ENCODE measurements around the gene TMEM170B.

The TMEM170B gene

GRCh38 chr6:11585426-11586016 lies 48.0 kb downstream of the TMEM170B start:
- no peak overlapping the region for H4K91ac ChIP-seq (ENCODE audit: low read depth, low read length, poor library complexity)
- no peak overlapping the region for H3K27ac ChIP-seq (replicated peaks; ENCODE audit: low read length)
- H3K79me1 ChIP-seq (ENCODE audit: low read depth, low read length), result no peaks in the 10 kb centered on the region
- no peak overlapping the region for H2AFZ ChIP-seq (ENCODE audit: low read length)
- no peaks in the 10 kb centered on the region for H3K9me3 ChIP-seq (replicated peaks in 1 of 2; ENCODE audit: control insufficient read depth in 2 of 2, insufficient read depth in 1 of 2, low read depth in 1 of 2, low read length in 2 of 2)
- H3K36me3 ChIP-seq (replicated peaks in 1 of 2; ENCODE audit: control insufficient read depth in 2 of 2, insufficient read depth in 2 of 2, low read length in 2 of 2), result no peaks in the 10 kb centered on the region
- DNase-seq (ENCODE audit: low spot score), result peak; percentile 43
- no peak overlapping the region for H4K8ac ChIP-seq (ENCODE audit: low read depth, low read length)
- no peak overlapping the region for H3K14ac ChIP-seq (ENCODE audit: low read length)
- no peak overlapping the region for H3K18ac ChIP-seq (ENCODE audit: low read length)
- no peak overlapping the region for H2AK5ac ChIP-seq (ENCODE audit: low read depth, low read length)
- WGBS, 2 donors (ENCODE audit: extremely low coverage in 2 of 2, insufficient read length in 2 of 2, insufficient replicate concordance in 1 of 2), result no CpG with 5 or more reads among the region's 1 CpG
- no peak overlapping the region for H3K4me3 ChIP-seq (ENCODE audit: low read length in 2 of 2)
- H2BK15ac ChIP-seq (ENCODE audit: low read length), result no peak overlapping the region
- H2BK5ac ChIP-seq (ENCODE audit: low read length), result no peak overlapping the region
- H3K9ac ChIP-seq (ENCODE audit: low read depth, low read length, poor library complexity), result no peak overlapping the region
- peaks cover 6 to 7% of the 10 kb centered on the region in 2 donors for H3K4me1 ChIP-seq (ENCODE audit: control insufficient read depth in 2 of 2, insufficient read depth in 1 of 2, low read depth in 1 of 2, low read length in 2 of 2)
- no peak overlapping the region for H2BK12ac ChIP-seq (ENCODE audit: low read length)
- no peaks in the 10 kb centered on the region for H3K27me3 ChIP-seq (ENCODE audit: control insufficient read depth in 3 of 3, insufficient read depth in 3 of 3, low read depth in 1 of 3, low read length in 3 of 3)
- no peak overlapping the region for H2BK120ac ChIP-seq (ENCODE audit: low read depth, low read length)
- no peak overlapping the region for H3K4ac ChIP-seq (ENCODE audit: low read length)
- H3K23ac ChIP-seq (ENCODE audit: low read depth, low read length, poor library complexity), result no peak overlapping the region
- H3K4me2 ChIP-seq (ENCODE audit: insufficient read depth, low read length, poor library complexity, severe bottlenecking), result no peak overlapping the region

- Histone ChIP-seq H2AFZ (ENCODE audit: low read length) (peak overlapping the region; percentile 57), H3K36me3 (replicated peaks in 1 of 2; ENCODE audit: control insufficient read depth in 2 of 2, insufficient read depth in 2 of 2, low read length in 2 of 2) (no peaks in the 10 kb centered on the region), H4K8ac (ENCODE audit: low read depth, low read length) (no peak overlapping the region), H3K4me3 (ENCODE audit: low read length in 2 of 2) (no peak overlapping the region), H2BK5ac (ENCODE audit: low read length) (no peak overlapping the region), H3K4me2 (ENCODE audit: insufficient read depth, low read length, poor library complexity, severe bottlenecking) (no peak overlapping the region), H2BK15ac (ENCODE audit: low read length) (no peak overlapping the region), H3K18ac (ENCODE audit: low read length) (no peak overlapping the region), H3K14ac (ENCODE audit: low read length) (no peak overlapping the region), H2AK5ac (ENCODE audit: low read depth, low read length) (no peak overlapping the region), H3K27ac (replicated peaks; ENCODE audit: low read length) (peak overlapping the region; percentile 79), H3K4ac (ENCODE audit: low read length) (no peak overlapping the region), H3K9me3 (replicated peaks in 1 of 2; ENCODE audit: control insufficient read depth in 2 of 2, insufficient read depth in 1 of 2, low read depth in 1 of 2, low read length in 2 of 2) (no peaks in the 10 kb centered on the region), H3K79me1 (ENCODE audit: low read depth, low read length) (no peaks in the 10 kb centered on the region), H3K4me1 (ENCODE audit: control insufficient read depth in 2 of 2, insufficient read depth in 1 of 2, low read depth in 1 of 2, low read length in 2 of 2) (peaks cover 6 to 7% of the 10 kb centered on the region in 2 donors), H3K23ac (ENCODE audit: low read depth, low read length, poor library complexity) (no peak overlapping the region), H4K91ac (ENCODE audit: low read depth, low read length, poor library complexity) (no peak overlapping the region), H2BK120ac (ENCODE audit: low read depth, low read length) (no peak overlapping the region), H2BK12ac (ENCODE audit: low read length) (no peak overlapping the region), H3K27me3 (ENCODE audit: control insufficient read depth in 3 of 3, insufficient read depth in 3 of 3, low read depth in 1 of 3, low read length in 3 of 3) (no peaks in the 10 kb centered on the region), H3K9ac (ENCODE audit: low read depth, low read length, poor library complexity) (no peak overlapping the region)
- WGBS, 2 donors (ENCODE audit: extremely low coverage in 2 of 2, insufficient read length in 2 of 2, insufficient replicate concordance in 1 of 2), result no CpG with 5 or more reads among the region's 4 CpGs
- DNase-seq (ENCODE audit: low spot score), result no peak
These were observed 48.6 kb downstream of the TMEM170B start for GRCh38 chr6:11586117-11586516.

GRCh38 chr6:11586536-11586935 lies 49.0 kb downstream of the TMEM170B start:
- Histone ChIP-seq H2AFZ (ENCODE audit: low read length) (peak overlapping the region; percentile 57), H3K4ac (ENCODE audit: low read length) (no peak overlapping the region), H3K9ac (ENCODE audit: low read depth, low read length, poor library complexity) (no peak overlapping the region), H3K18ac (ENCODE audit: low read length) (no peak overlapping the region), H3K79me1 (ENCODE audit: low read depth, low read length) (no peaks in the 10 kb centered on the region), H3K14ac (ENCODE audit: low read length) (no peak overlapping the region), H2BK120ac (ENCODE audit: low read depth, low read length) (no peak overlapping the region), H3K36me3 (replicated peaks in 1 of 2; ENCODE audit: control insufficient read depth in 2 of 2, insufficient read depth in 2 of 2, low read length in 2 of 2) (no peaks in the 10 kb centered on the region), H3K27me3 (ENCODE audit: control insufficient read depth in 3 of 3, insufficient read depth in 3 of 3, low read depth in 1 of 3, low read length in 3 of 3) (no peaks in the 10 kb centered on the region), H3K23ac (ENCODE audit: low read depth, low read length, poor library complexity) (no peak overlapping the region), H3K4me3 (ENCODE audit: low read length in 2 of 2) (no peak overlapping the region), H2BK5ac (ENCODE audit: low read length) (no peak overlapping the region), H4K8ac (ENCODE audit: low read depth, low read length) (no peak overlapping the region), H3K27ac (replicated peaks; ENCODE audit: low read length) (peak overlapping the region; percentile 79), H2BK12ac (ENCODE audit: low read length) (peak overlapping the region; percentile 75), H3K4me2 (ENCODE audit: insufficient read depth, low read length, poor library complexity, severe bottlenecking) (no peak overlapping the region), H3K4me1 (ENCODE audit: control insufficient read depth in 2 of 2, insufficient read depth in 1 of 2, low read depth in 1 of 2, low read length in 2 of 2) (peaks cover 6 to 7% of the 10 kb centered on the region in 2 donors), H4K91ac (ENCODE audit: low read depth, low read length, poor library complexity) (no peak overlapping the region), H2AK5ac (ENCODE audit: low read depth, low read length) (no peak overlapping the region), H2BK15ac (ENCODE audit: low read length) (no peak overlapping the region), H3K9me3 (replicated peaks in 1 of 2; ENCODE audit: control insufficient read depth in 2 of 2, insufficient read depth in 1 of 2, low read depth in 1 of 2, low read length in 2 of 2) (no peaks in the 10 kb centered on the region)
- WGBS, 2 donors (ENCODE audit: extremely low coverage in 2 of 2, insufficient read length in 2 of 2, insufficient replicate concordance in 1 of 2), result no CpG with 5 or more reads among the region's 7 CpGs
- peak; percentile 39 for DNase-seq (ENCODE audit: low spot score)

- Histone ChIP-seq H3K14ac (ENCODE audit: low read length) (no peak overlapping the region), H3K9me3 (replicated peaks in 1 of 2; ENCODE audit: control insufficient read depth in 2 of 2, insufficient read depth in 1 of 2, low read depth in 1 of 2, low read length in 2 of 2) (no peaks in the 10 kb centered on the region), H3K23ac (ENCODE audit: low read depth, low read length, poor library complexity) (no peak overlapping the region), H2BK120ac (ENCODE audit: low read depth, low read length) (no peak overlapping the region), H3K9ac (ENCODE audit: low read depth, low read length, poor library complexity) (no peak overlapping the region), H2BK5ac (ENCODE audit: low read length) (no peak overlapping the region), H2BK12ac (ENCODE audit: low read length) (no peak overlapping the region), H2AFZ (ENCODE audit: low read length) (no peak overlapping the region), H3K27ac (replicated peaks; ENCODE audit: low read length) (no peak overlapping the region), H2BK15ac (ENCODE audit: low read length) (no peak overlapping the region), H3K4ac (ENCODE audit: low read length) (no peak overlapping the region), H4K91ac (ENCODE audit: low read depth, low read length, poor library complexity) (no peak overlapping the region), H3K4me3 (ENCODE audit: low read length in 2 of 2) (no peak overlapping the region), H3K18ac (ENCODE audit: low read length) (no peak overlapping the region), H3K79me1 (ENCODE audit: low read depth, low read length) (no peaks in the 10 kb centered on the region), H3K4me2 (ENCODE audit: insufficient read depth, low read length, poor library complexity, severe bottlenecking) (no peak overlapping the region), H4K8ac (ENCODE audit: low read depth, low read length) (no peak overlapping the region), H3K27me3 (ENCODE audit: control insufficient read depth in 3 of 3, insufficient read depth in 3 of 3, low read depth in 1 of 3, low read length in 3 of 3) (no peaks in the 10 kb centered on the region), H3K4me1 (ENCODE audit: control insufficient read depth in 2 of 2, insufficient read depth in 1 of 2, low read depth in 1 of 2, low read length in 2 of 2) (peaks cover 7 to 8% of the 10 kb centered on the region in 2 donors), H2AK5ac (ENCODE audit: low read depth, low read length) (no peak overlapping the region), H3K36me3 (replicated peaks in 1 of 2; ENCODE audit: control insufficient read depth in 2 of 2, insufficient read depth in 2 of 2, low read length in 2 of 2) (no peaks in the 10 kb centered on the region)
- no peak for DNase-seq (ENCODE audit: low spot score)
- WGBS, 2 donors (ENCODE audit: extremely low coverage in 2 of 2, insufficient read length in 2 of 2, insufficient replicate concordance in 1 of 2), result no CpG with 5 or more reads among the region's 3 CpGs
These were observed 51.7 kb downstream of the TMEM170B start for GRCh38 chr6:11589261-11589660.
